Dermis blood vessel endothelial cell (primary cell): ENCODE measurements around the gene CD109. TPM values are rescaled to one million over a fixed set of nuclear protein-coding genes. Genes with fewer than 3 reads are reported as not detected.
"Not testable (repeated sequence)": the region's sequence is repeated elsewhere in the genome, so short reads cannot be mapped to it uniquely, and the experiment has no call there.

Experiments used
- DNase-seq: peaks from one replicate; pipeline ENCODE4 v3.0.0; 2010
- total RNA-seq: library from RNA; depleted of rRNA; stranded (reverse); fragments of >200 nt; gene quantifications from 2 replicates; pipeline ENCODE4 v1.2.3, GENCODE V29; 2014

CD109 gene
- total RNA-seq, 1 donor from 2014 or later = 25.2 TPM

GRCh38 chr6:73688351-73688750, 7.7 kb upstream of the CD109 start:
- no peak for DNase-seq

DNA sequence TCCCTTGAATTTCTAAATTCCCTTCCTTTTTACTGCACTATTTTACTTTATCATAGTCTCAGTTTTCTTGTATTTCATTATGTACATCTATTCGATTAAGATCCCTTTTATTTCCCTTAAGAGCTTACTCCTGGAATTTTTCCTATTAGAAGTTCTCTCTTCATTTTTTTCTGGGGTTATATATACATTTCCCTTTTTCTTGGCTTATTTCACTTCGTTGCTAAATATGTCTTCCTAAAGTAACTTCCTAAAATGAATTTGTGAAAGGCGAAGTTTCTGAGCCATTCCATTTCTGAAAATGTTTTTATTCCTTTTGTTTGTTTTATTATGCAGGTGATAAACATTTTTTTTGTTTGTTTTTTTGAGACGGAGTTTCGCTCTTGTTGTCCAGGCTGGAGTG, 5.9 kb upstream of the CD109 start:
- no peak for DNase-seq

DNA sequence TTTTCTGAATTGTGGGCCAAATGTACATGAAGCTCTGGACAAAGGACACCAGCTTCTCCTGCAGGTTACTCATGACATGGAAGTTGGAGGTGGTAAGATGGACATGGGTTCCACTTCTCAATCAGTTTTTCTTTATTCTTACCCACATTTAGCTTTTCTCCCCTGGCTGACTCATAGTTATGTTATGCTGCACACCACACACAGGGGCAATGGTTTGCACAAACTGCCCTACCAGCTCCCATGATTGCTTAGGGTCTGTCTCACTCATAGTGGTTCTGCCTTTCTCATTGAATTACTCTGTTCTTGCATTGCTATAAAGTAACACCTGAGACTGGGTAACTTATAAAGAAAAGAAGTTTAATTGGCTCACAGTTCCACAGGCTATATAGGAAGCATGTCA, 4.5 kb upstream of the CD109 start:
- no peak for DNase-seq

DNA sequence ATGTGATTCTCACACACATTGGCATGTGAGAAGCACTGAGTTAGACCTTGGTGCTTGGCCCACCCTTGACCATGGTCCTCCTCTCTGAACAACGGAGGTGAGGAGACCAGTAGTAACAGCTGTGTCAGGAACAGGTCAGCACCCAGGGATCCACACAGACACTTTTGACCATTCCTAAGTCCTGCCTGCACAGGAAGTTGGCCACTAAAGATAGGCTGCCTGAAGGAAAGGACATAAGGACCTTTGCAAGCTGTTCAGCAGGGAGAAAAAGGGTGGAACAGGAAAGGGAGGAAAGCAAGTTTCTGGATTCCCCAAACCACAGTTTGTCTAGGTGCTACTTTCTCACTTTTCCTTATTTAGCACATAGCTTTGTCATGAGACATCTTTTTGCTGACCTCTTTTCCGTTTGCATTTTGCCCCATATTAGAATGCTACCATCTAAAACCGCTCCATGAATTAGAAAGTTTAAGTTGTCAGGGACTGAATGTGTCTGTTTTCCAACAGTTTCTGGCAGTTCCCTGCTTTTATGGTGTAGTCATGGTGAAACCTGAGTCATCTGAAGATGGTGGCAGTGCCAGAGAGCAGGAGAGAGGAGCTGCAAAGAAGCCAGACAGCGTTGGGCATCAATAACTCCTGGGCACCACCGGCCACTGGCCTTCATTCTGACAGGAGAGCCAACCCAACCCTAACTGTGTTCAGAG, 1.1 kb upstream of the CD109 start:
- DNase-seq = peak; percentile 65

DNA sequence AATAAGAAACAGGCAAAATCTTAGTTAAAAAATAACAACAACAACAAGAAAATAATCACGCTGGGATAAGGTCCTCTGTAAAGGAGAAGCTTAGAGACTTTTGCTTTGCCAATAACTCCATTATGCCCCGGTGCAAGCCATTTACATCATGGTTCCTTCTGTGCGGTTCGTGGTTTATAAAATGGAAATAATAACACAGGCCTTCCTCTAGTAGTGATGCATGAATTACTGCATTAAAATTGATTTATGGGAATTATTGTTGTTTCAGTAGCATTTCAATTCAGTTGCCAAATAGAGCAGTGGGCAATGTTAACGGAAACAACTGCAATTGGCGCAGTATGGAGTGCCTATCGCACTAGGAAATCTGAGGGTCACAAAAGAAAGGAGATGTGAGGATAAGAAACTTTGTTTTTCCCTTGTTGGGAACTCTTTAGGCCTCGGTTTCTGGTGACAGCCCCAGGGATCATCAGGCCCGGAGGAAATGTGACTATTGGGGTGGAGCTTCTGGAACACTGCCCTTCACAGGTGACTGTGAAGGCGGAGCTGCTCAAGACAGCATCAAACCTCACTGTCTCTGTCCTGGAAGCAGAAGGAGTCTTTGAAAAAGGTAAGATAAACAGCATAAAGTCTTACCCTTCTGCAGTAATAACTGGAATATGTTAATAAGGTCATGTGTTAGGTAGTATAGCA, 1.1 kb downstream of the CD109 start:
- DNase-seq = peak; percentile 33

DNA sequence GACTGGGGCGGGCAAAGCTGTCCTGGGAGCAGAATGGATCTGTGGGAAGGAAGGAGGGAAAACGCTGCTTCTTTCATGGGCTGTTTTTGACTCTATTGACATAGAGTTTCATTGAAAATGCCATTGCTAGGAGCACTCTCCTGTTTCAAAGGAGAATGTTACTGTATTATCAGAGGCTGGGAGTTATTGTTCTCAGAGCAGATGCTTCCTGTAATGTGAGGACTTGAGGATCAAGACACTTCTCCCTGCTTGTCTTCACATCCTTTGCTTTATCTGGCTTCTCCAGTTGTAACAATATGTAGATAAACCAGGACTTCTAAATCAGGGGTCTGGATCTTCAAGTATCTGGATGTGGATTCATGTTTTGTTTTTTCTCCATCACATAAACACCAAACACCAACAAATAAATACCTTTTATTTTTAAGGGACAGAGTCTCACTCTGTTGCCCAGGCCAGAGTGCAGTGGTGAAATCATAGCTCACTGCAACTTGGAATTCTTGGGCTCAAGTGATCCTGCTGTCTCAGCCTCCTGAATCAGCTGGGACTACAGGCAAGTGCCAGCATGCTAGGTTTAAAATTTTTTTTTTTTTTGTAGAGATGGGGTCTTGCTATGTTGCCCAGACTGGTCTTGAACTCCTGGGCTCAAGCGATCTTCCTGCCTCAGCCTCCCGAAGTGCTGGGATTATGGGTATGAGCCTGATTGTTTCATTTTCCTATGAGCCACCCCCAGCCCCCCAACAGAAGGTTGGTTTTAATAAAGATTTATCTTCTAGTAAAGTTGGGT, 3.9 kb downstream of the CD109 start:
- DNase-seq = peak; percentile 92

DNA sequence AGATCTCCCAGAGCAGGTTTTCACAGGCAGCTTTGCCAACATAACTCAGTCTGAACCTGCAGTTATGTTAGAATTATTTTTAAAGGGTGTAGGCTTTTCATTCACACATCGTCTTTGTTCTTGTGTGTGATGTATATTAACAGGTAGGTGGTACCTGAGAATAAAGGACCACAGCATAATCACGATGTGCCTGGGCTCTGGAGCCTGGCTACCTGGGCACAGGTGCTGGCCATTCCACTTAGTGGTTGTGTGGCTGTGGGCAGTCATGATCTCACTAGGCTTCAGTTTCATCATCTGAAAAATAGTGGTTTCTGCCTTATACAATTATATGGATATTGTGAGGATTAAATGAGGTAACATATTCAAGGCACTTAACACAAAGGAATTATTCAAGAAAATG, 6.4 kb downstream of the CD109 start:
- DNase-seq = no peak

GRCh38 chr6:73703466-73703865, 7.5 kb downstream of the CD109 start:
- DNase-seq = no peak

- DNase-seq = peak; percentile 57
Observed at GRCh38 chr6:73704260-73704659, 8.3 kb downstream of the CD109 start.

GRCh38 chr6:73704798-73705197, 8.8 kb downstream of the CD109 start:
- DNase-seq = no peak

DNA sequence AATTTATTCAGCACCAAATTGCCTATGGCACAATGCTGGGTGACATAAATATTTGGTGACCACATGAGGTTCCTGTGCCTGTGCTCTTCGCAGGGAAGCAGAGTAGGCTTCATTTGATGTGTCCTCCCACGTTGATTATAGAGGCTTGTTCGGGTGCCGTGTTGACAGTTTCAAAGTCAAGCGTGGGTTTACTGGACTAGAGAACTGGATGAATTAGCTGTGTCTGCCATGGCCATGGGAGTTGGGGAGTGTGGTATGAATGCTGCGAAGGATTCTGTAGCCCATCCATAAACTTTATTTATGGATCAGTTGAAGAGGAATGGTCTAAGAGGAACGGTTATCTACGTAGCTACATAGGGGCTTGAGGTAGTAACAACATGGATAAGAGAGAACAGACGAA, 11.0 kb downstream of the CD109 start:
- DNase-seq = no peak

DNA sequence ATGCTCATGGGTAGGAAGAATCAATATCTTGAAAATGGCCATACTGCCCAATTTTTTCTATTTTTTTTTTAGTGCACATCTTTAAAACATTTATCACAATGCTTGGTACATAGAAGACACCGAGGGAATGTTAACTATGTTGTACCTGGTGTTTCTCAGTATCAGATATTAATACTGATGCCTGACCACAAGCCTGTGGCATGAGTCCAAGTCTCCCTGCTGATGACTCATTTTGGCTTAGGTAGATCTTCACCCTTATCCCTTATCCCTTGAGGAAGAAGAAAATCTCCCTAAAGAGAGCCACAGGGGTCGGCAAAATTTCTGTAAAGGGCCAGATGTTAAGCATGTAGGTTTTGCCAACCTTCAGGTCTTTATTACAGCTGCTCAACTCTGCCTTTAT, 14.5 kb downstream of the CD109 start:
- peak; percentile 78 for DNase-seq

GRCh38 chr6:73710948-73711347, 14.9 kb downstream of the CD109 start:
- DNase-seq = no peak

DNA sequence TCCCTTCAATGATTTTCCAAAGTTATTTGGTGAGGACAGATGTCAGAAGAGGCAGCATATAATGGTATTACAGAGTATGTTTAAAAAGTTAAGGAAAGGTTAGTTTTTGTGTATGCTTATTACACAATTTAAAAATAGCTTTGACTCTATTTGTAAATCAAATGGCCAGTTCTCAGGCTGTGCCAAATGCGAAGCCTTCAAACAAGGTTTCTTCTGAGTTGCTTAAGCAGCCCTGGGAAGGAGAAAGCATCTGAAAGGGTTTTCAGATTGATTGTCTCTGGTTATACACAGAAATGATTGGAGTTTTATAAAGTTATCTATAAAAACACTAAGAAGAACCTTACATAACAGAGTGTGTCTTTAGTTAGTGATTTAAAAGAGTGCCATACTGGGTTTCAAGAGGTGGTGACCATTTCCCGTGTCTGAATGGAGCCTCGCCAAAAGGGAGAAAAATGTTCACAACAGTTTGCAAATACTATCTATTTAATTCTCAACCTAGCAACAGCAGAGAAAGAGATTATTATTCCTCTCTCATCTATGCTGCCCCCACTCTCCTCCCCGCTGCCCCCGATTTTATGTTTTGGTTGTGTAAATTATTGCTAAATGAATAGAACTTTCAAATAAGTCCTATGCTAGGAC, 16.7 kb downstream of the CD109 start:
- DNase-seq = no peak

DNA sequence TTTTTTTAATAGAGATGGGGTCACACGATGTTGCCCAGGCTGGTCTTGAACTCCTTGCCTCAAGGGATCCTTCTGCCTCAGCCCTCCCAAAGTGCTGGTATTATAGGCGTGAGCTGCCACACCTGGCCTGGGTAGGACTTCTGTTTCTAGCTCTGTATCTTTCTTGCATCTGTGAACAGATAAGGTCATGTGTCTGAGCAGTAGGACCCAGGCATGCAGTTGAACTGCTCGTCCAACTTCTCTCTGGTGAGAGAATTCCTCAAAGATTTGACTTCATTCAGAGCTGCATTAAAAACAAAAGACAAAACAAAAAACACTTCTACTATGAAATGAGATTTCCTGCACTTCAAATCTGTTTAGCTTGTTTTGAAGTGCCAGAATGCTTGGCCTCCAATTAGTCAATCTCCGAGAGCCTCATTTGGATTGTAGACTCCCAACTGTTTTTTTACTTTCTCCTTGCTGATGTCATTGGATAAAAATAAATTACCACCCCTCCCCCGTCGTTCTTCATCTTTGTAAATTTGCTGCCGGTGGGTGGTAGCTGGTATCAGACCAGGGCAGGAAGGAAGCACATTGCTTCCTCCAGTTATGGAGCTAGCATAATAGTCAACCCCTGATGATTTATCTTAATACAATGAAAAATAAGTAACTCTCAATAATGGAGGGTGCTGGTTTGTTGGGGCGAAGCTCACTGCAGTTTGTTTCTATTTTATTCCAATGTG, 17.6 kb downstream of the CD109 start:
- peak; percentile 97 for DNase-seq

GRCh38 chr6:73715111-73715508, 19.1 kb downstream of the CD109 start:
- DNase-seq = peak; percentile 60

DNA sequence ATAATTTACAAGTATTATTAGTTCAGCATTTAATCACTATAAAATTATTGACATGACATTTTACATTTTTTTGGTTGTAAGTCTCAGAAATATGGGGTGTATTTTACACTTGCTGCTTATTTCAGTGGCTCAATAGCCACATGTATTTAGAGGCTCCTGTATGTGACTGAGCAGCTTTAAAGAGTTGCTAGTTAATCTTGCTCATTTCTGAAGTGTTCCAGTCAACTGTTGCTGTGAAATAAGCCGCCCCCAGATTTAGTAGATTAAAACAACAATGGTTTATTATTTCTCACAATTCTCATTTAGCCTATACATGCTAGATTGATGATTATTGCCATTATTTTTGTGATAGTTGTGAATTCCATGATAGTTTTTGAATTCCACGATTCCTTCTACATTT, 23.0 kb downstream of the CD109 start:
- DNase-seq = no peak

DNA sequence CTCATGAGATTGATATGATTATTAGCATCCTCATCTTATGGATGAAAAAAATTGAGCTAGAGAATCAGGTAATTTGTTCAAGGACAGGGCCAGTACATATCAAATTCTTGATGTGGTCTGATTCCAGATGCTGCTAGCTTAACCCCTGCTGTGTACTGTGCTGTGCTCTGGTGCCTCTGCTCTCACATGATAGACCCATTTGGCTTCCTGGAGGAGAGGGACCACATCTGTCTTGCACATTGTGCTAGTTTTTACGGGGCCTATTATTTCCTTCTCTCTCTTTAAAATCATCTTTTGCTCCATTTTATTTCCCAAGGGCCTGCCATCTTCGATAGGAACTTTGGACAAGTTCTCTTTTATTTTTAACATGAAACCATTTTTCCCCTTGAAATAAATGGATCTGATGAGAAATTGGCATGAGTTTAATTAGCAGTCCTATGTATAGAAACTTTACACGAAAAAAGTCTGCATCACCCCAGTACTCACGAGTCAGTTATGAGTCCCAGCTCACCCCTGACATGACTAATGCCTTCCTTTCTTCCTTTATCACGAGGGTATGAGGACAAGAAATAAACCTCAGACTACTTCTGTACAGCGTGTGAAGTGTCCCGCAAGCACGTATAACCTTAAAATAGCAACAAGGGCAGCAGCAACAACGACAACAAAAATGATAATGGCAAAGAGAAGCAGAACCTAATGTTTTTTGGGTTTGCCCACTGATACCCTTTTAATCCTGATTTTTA, 26.5 kb downstream of the CD109 start:
- DNase-seq = peak; percentile 86

DNA sequence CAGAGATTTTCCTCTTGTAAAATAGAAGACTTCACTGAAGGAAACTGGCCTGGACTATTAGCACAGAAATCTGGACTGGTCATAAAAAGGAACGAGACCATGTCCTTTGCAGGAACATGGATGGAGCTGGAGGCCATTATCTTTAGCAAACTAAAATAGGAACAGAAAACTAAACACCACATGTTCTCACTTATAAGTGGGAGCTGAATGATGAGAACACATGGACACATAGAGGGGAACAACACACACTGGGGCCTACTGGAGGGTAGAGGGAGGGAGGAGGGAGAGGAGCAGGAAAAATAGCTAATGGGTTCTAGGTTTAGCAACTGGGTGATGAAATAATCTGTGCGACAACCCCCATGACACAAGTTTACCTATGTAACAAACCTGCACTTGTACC, 27.5 kb downstream of the CD109 start:
- DNase-seq = not testable (repeated sequence)

DNA sequence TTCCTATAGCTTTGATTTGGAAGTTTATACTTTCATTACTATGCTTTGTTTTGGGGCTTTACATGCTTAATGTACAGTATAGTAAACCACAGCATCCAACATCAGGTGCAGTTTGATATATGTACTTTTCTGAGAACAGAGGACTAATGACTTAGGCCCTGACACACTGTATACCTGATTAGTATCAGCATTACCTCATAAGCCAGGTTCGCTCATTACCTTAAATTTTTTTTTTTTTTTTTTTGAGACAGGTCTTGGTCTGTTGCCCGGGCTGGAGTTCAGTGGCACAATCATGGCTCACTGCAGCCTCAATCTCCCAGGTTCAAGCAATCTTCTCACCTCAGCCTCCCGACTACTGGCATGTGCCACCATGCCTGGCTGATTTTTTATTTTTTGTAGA, 28.4 kb downstream of the CD109 start:
- DNase-seq = no peak

DNA sequence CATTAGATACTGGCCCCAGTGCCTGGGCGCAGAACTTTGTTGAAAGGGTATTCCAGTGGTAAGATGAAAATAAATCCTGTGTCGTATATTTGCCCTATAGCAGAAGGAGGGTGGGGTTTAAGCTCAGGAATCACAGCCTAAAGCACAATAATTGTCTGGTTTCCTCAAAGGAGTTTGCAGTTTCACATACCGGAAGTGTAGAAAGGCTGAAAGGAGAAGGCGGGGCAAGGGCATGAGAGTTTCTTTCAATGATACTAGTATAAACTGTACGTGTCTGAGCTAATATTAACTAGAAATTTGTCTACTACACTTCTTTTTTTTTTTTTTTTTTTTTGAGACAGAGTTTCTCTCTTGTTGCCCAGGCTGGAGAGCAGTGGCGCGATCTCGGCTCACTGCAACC, 29.2 kb downstream of the CD109 start:
- DNase-seq = peak; percentile 37

GRCh38 chr6:73727114-73727513, 31.1 kb downstream of the CD109 start:
- DNase-seq = no peak
